SK-N-SH (cell line): ENCODE results near the gene ABR. TPM values are rescaled to one million over a fixed set of nuclear protein-coding genes. Genes with fewer than 3 reads are reported as not detected.

Source experiments
- CTCF ChIA-PET: fragments of 300-600, 350-600 bp; formaldehyde crosslinking; extraction: SDS; loops from one replicate; lab custom pipeline; 2021; lab: Yijun Ruan, JAX
- POLR2A ChIA-PET: fragments of 350-600 bp; sonication (Branson Sonifier 250); formaldehyde crosslinking; extraction: SDS; loops from one replicate; lab custom pipeline; 2020; ENCODE audit warnings: antibody characterized with exemption, inconsistent platforms; lab: Yijun Ruan, JAX
- DNase-seq: peaks from one replicate; pipeline ENCODE4 v3.0.0; 2012
- H2AFZ ChIP-seq: fragments of 200-600 bp; sonication (generic); 2 replicates; pipeline ENCODE4 v1.8.1; 2016; ENCODE audit warnings: antibody characterized with exemption, mild to moderate bottlenecking, low read depth
- H3F3A ChIP-seq: fragments of 200-600 bp; sonication (generic); replicated peaks from 2 replicates; pipeline ENCODE3; 2016; ENCODE audit warnings: antibody characterized with exemption, mild to moderate bottlenecking; ENCODE audit not compliant: insufficient read depth
- H3K27ac ChIP-seq, 2 experiments: fragments of 200-500 bp in 1 of 2; fragments of 200-600 bp in 1 of 2; sonication (Bioruptor generic) in 1 of 2; sonication (generic), shearing (Covaris generic) in 1 of 2; 2 replicates each; pipeline versions ENCODE4 v1.5.1 to v1.6.1; 2014 to 2016; ENCODE audit warnings: low read depth in 2 of 2, inconsistent platforms in 1 of 2, low read length in 1 of 2, mild to moderate bottlenecking in 1 of 2, mixed read lengths in 1 of 2
- H3K27me3 ChIP-seq: fragments of 200-600 bp; sonication (generic), shearing (Covaris generic); 2 replicates; pipeline ENCODE4 v1.6.1; 2016; ENCODE audit warnings: mixed run types; ENCODE audit not compliant: insufficient read depth
- H3K36me3 ChIP-seq, 2 experiments: fragments of 200-500 bp in 1 of 2; fragments of 200-600 bp in 1 of 2; sonication (Bioruptor generic) in 1 of 2; sonication (generic) in 1 of 2; replicated peaks in 1 of 2; 2 replicates each; pipeline versions ENCODE3 to v1.5.1; 2014 to 2016; ENCODE audit warnings: low read length in 1 of 2, mild to moderate bottlenecking in 1 of 2; ENCODE audit not compliant: insufficient read depth in 2 of 2, control insufficient read depth in 1 of 2
- H3K4me1 ChIP-seq, 2 experiments: fragments of 200-500 bp in 1 of 2; fragments of 200-600 bp in 1 of 2; sonication (Bioruptor generic) in 1 of 2; sonication (generic), shearing (Covaris generic) in 1 of 2; 2 replicates each; pipeline versions ENCODE4 v1.5.1 to v1.6.1; 2014 to 2016; ENCODE audit warnings: low read depth in 1 of 2, low read length in 1 of 2, mixed run types in 1 of 2; ENCODE audit not compliant: insufficient read depth in 2 of 2, control insufficient read depth in 1 of 2
- H3K4me2 ChIP-seq: fragments of 200-600 bp; sonication (generic), shearing (Covaris generic); 2 replicates; pipeline ENCODE4 v1.6.1; 2017; ENCODE audit warnings: mixed run types
- H3K4me3 ChIP-seq, 2 experiments: fragments of 200-500 bp in 1 of 2; fragments of 200-600 bp in 1 of 2; sonication (Bioruptor generic) in 1 of 2; sonication (generic), shearing (Covaris generic) in 1 of 2; 2 replicates each; pipeline versions ENCODE4 v1.5.1 to v1.8.1; 2014 to 2016; ENCODE audit warnings: low read depth in 2 of 2, inconsistent platforms in 1 of 2, low read length in 1 of 2, mild to moderate bottlenecking in 1 of 2, mixed read lengths in 1 of 2, moderate library complexity in 1 of 2
- H3K79me2 ChIP-seq: fragments of 200-600 bp; sonication (generic); 2 replicates; pipeline ENCODE4 v1.8.1; 2017; ENCODE audit warnings: mild to moderate bottlenecking; ENCODE audit not compliant: insufficient read depth
- H3K9ac ChIP-seq: fragments of 200-600 bp; sonication (generic); 2 replicates; pipeline ENCODE4 v1.6.1; 2017; ENCODE audit warnings: mixed run types
- H3K9me2 ChIP-seq: fragments of 200-600 bp; sonication (generic); 2 replicates; pipeline ENCODE4 v1.6.1; 2017; ENCODE audit warnings: mixed run types
- H3K9me3 ChIP-seq: fragments of 200-600 bp; sonication (generic); 2 replicates; pipeline ENCODE4 v1.6.1; 2017; ENCODE audit warnings: mixed run types, mild to moderate bottlenecking, moderate library complexity
- H4K20me1 ChIP-seq: fragments of 200-600 bp; sonication (generic); 2 replicates; pipeline ENCODE4 v1.6.1; 2017; ENCODE audit warnings: mild to moderate bottlenecking, mixed run types; ENCODE audit not compliant: insufficient read depth
- ELF1 ChIP-seq: IDR thresholded peaks from 2 replicates; pipeline ENCODE4 v1.4.0; 2012
- EP300 ChIP-seq, 2 experiments: IDR thresholded peaks; 2 replicates each; pipeline versions ENCODE4 v1.4.0 to v1.6.1; 2012; ENCODE audit warnings: borderline replicate concordance in 1 of 2, low read depth in 1 of 2, low read length in 1 of 2
- FOSL2 ChIP-seq: IDR thresholded peaks from 2 replicates; pipeline ENCODE4 v1.4.0; 2012; ENCODE audit warnings: low read depth, mild to moderate bottlenecking, moderate library complexity, borderline replicate concordance
- GATA2 ChIP-seq: sonication (generic); formaldehyde crosslinking; IDR thresholded peaks from 2 replicates; pipeline ENCODE4 v1.5.0; 2020; ENCODE audit warnings: mild to moderate bottlenecking, missing genetic modification reagents
- JUND ChIP-seq: IDR thresholded peaks from 2 replicates; pipeline ENCODE4 v1.4.0; 2012
- MEF2A ChIP-seq: IDR thresholded peaks from 2 replicates; pipeline ENCODE4 v1.4.0; 2012; ENCODE audit warnings: low read depth, borderline replicate concordance
- SIN3A ChIP-seq: IDR thresholded peaks from 2 replicates; pipeline ENCODE4 v1.6.1; 2012; ENCODE audit warnings: low read depth, mild to moderate bottlenecking, low read length, moderate library complexity, borderline replicate concordance
- SMC3 ChIP-seq: IDR thresholded peaks from 2 replicates; pipeline ENCODE4 v1.6.1; 2012; ENCODE audit warnings: low read depth, low read length, improper control_type of control experiment
- TAF1 ChIP-seq: IDR thresholded peaks from 2 replicates; pipeline ENCODE4 v1.6.1; 2012; ENCODE audit warnings: low read depth, mild to moderate bottlenecking, low read length, moderate library complexity, borderline replicate concordance
- WGBS: methylation state at CpG from one replicate; pipeline ENCODE4 v1.1.6; 2017; ENCODE audit warnings: low lambda C conversion rate; 5-methylcytosine and 5-hydroxymethylcytosine counted together
- polyA plus RNA-seq, 3 experiments: library from polyadenylated mRNA; depleted of rRNA; stranded (reverse); fragments of >200 nt; gene quantifications; 2 replicates each; pipeline ENCODE4 v1.2.3, GENCODE V29; 2012
- TF ChIP-seq, protein P1 (sequence below): fragments of 150-350 bp; IDR thresholded peaks from 2 replicates; pipeline ENCODE4 v1.6.1; 2016; ENCODE audit warnings: mild to moderate bottlenecking, low read depth, low read length
- TF ChIP-seq, protein P2 (sequence below): IDR thresholded peaks from 2 replicates; pipeline ENCODE4 v1.4.0; 2012; ENCODE audit warnings: low read depth, borderline replicate concordance

The ABR gene
- polyA plus RNA-seq, 1 of the 3 experiments (the other 2 are of a cell fraction) = 117 TPM

DNA sequence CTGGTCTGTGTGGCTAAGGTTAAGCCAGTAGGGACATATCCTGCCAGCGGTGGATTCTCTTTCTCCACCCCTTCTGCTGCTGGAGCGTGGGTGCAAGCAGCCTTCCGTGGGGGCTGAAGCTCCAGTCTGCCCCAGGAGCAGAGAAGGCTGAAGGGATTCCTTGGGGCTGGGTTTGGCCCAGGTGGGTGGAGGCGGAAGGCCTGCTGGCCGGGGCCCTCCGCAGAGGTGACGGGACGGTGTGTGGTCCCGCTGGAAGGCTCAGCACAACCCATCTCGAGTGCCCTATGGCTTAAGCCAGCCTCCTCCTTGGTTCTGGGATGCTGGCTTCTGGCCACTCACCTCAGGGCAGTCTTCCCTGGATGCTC, 169.7 kb downstream of the ABR start:
- H3K9me2 ChIP-seq = no peaks in the 10 kb centered on the region
- H3K4me1 ChIP-seq = peaks cover 3 to 7% of the 10 kb centered on the region in 2 experiments; a peak in 2 of 4 replicates
- TF ChIP-seq MEF2A (no peak), GATA2 (CRISPR knock-in tag) (no peak), SMC3 (no peak), TAF1 (no peak)
- TF ChIP-seq, protein P1, sequence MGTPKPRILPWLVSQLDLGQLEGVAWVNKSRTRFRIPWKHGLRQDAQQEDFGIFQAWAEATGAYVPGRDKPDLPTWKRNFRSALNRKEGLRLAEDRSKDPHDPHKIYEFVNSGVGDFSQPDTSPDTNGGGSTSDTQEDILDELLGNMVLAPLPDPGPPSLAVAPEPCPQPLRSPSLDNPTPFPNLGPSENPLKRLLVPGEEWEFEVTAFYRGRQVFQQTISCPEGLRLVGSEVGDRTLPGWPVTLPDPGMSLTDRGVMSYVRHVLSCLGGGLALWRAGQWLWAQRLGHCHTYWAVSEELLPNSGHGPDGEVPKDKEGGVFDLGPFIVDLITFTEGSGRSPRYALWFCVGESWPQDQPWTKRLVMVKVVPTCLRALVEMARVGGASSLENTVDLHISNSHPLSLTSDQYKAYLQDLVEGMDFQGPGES = no peak
- no peaks in the 10 kb centered on the region for H3K27me3 ChIP-seq
- no peaks in the 10 kb centered on the region for H3K79me2 ChIP-seq
- DNase-seq = no peak
- no peak overlapping the region for H3K9ac ChIP-seq
- no peak overlapping the region for H2AFZ ChIP-seq
- CTCF ChIA-PET = interaction anchor here (1.7 to 2.1 kb wide), 2 partner anchors 11 to 46 kb away, joined by 6 to 7 read pairs; no protein-coding TSS in a partner anchor
- POLR2A ChIA-PET = no interaction called here
- H4K20me1 ChIP-seq = peaks cover 14% of the 10 kb centered on the region
- H3K4me2 ChIP-seq = no peak overlapping the region
- WGBS = 94% methylated on average over 7 of the region's 10 CpGs
- no peak overlapping the region for H3K4me3 ChIP-seq
- peaks cover 6% of the 10 kb centered on the region for H3F3A ChIP-seq
- H3K36me3 ChIP-seq = peaks cover 9 to 41% of the 10 kb centered on the region in 2 experiments
- no peak overlapping the region for H3K27ac ChIP-seq
- H3K9me3 ChIP-seq = no peaks in the 10 kb centered on the region

DNA sequence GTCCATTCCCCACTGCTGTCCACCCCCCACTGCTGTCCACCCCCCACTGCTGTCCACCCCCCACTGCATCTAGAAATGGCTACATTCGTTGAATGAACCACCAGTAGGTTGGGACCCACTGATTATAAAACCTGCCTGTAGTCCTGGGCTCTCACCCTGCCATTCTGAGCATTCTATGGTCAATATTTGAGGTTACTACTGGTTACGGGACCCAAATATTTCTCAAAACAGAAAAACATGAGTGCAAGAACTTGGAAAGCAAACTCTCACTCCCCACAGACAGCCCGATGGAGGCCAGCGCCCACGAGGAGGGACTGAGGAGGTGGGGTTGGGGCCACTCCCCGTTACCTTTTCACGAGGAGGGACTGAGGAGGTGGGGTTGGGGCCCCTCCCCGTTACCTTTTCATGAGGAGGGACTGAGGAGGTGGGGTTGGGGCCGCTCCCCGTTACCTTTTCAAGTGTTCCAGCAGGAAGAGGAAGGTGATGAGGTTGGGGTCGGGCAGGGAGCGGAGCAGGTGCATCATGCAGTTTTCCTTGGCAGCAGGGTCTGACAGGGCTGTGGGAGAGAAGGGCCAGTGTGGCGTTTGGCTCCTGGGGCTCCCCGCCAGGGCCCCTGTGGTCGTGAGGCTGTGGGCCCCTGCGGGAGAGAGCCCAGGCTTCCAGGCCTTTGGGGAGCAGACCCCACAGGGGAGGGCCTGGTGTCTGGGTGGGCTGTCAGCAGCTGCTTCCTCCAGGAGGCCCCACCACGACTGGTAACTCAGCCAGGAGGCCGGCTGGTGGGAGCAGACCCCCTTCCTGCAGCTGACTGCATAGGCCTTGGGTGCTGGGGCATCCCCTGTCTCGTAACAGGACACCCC, 170.3 kb downstream of the ABR start:
- Histone ChIP-seq H3K9ac (no peak overlapping the region), H3K79me2 (no peaks in the 10 kb centered on the region)
- CTCF ChIA-PET = interaction anchor here (1.7 to 2.1 kb wide), 2 partner anchors 10 to 47 kb away, joined by 6 to 7 read pairs; no protein-coding TSS in a partner anchor
- no peak for TF ChIP-seq EP300 (IDR thresholded peaks at IDR 0.05; ENCODE audit: borderline replicate concordance in 1 of 2, low read depth in 1 of 2, low read length in 1 of 2)
- no peak for TF ChIP-seq JUND
- TF ChIP-seq SIN3A = no peak
- TF ChIP-seq ELF1 = no peak
- TF ChIP-seq, protein P2, sequence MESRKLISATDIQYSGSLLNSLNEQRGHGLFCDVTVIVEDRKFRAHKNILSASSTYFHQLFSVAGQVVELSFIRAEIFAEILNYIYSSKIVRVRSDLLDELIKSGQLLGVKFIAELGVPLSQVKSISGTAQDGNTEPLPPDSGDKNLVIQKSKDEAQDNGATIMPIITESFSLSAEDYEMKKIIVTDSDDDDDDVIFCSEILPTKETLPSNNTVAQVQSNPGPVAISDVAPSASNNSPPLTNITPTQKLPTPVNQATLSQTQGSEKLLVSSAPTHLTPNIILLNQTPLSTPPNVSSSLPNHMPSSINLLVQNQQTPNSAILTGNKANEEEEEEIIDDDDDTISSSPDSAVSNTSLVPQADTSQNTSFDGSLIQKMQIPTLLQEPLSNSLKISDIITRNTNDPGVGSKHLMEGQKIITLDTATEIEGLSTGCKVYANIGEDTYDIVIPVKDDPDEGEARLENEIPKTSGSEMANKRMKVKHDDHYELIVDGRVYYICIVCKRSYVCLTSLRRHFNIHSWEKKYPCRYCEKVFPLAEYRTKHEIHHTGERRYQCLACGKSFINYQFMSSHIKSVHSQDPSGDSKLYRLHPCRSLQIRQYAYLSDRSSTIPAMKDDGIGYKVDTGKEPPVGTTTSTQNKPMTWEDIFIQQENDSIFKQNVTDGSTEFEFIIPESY = no peak
- TF ChIP-seq, protein P1 = no peak
- TF ChIP-seq FOSL2 = no peak
- TF ChIP-seq, all 33 proteins: peak for 0
- H3K27me3 ChIP-seq = no peaks in the 10 kb centered on the region
- no peaks in the 10 kb centered on the region for H3K9me3 ChIP-seq
- peaks cover 7 to 9% of the 10 kb centered on the region in 2 experiments; a peak in 2 of 4 replicates for H3K4me1 ChIP-seq
- no peaks in the 10 kb centered on the region for H3K9me2 ChIP-seq
- H3K27ac ChIP-seq = no peak overlapping the region
- WGBS = 84% methylated on average over 10 of the region's 19 CpGs
- DNase-seq = no peak
- peaks cover 20% of the 10 kb centered on the region for H4K20me1 ChIP-seq
- no peak overlapping the region for H3K4me2 ChIP-seq
- H3K4me3 ChIP-seq = no peak overlapping the region
- H3F3A ChIP-seq = peaks cover 7% of the 10 kb centered on the region
- POLR2A ChIA-PET = no interaction called here
- H2AFZ ChIP-seq = no peak overlapping the region
- peaks cover 14 to 46% of the 10 kb centered on the region in 2 experiments for H3K36me3 ChIP-seq
